A375 (cell line): Measurements from ENCODE around the gene GPRASP2. TPM values are rescaled to one million over a fixed set of nuclear protein-coding genes. Genes with fewer than 3 reads are reported as not detected.

Experiments used
- small RNA-seq: library from RNA; depleted of rRNA; stranded (forward); fragments of <200 nt; gene quantifications from one replicate; pipeline ENCODE3, GENCODE V24; 2014
- total RNA-seq: library from RNA; depleted of rRNA; stranded (reverse); fragments of >200 nt; shearing (Covaris generic); gene quantifications from 2 replicates; pipeline ENCODE4 v1.2.3, GENCODE V29; 2014; rRNA removed

GPRASP2 gene
- 2.8 and 3.5 TPM in 2 replicates for total RNA-seq

DNA sequence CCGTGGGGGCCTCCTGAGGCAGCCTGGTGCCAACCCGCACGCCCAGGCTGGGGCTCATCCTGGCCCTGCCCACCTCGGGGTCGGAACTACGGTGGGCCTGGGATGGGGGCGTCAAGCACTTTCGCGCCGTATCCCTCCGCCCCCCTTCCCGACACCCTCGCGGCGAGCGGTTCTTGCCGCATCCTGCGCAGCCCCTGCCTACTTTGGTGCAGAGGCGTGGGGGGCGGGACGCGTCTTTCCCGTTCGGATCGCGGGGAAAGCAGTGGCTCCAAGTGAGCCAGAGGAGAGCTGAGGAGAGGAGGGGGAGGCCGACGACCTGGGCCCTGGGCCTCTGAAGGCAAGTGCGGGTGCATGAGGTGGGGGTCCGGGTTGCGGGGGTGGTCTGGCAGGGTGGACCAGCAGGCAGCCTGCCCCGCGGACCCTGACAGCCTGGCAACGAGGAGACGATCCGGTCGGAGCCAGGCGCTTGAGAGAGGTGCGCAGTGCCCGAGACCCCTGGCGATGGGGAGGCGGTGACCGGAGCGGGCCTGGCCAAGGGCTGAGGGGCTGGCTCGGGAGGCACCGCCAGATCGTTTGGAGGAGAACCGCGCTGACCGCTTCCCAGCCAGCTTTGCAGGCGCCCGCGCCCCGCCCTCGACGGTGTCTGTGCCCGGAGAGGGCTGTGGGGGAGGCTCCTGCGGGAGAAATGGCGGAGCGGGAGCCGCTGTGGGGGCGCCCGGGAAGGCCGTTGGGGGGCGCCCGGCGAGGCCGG is at the start of gene GPRASP2:
GPRASP2 (plus strand) TSS at position 233 of the 751 bp plus-strand sequence. CDS start 2,422 bp downstream, outside the sequence.

DNA sequence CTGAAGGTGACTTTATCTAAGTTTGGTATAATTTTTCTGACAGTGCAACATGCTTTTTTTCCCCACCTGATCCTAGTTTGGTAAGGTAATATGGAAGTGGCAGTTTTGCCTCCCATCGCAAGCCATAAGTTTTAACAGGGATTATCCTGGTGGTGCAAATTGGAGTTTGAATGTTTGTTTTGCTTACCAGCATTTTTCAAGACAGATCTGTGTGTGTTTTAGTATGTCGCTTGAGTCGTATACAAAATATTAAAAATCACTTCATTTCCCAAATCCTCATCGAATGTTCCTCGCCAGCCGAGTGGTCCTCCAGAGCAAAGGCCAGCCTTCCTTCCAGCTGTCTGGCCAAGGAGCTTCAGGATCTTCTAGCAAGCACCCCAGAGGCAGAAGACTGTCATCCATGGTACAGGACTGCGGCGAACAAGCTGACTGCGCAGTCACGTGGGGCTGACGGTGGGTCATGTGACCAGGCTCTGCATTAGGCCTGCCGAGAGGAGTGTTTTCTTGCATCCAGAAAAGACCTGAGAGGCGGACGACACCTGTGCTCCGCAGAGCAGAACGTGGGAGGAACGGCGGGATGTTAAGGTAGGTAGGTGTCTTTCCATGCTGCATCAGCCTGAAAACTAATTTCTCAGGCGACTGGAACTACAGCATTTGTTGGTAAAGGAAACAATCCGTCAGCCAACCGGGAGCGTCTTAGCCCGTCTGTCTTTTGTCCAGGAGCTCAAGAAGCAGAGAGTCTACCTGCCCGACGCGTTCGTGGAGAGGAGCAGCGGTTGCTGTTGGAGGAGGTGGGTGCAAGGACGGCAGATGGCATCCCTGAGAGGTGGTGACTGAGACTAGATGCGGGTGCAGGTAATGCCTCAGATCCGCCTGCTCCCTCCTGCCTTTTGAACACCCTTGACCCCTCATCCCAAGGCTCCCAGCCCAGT is 8.3 kb downstream of the GPRASP2 start, which contains the start of gene GPRASP3:
GPRASP3 (plus strand) TSS at position 507 of the 932 bp plus-strand sequence. CDS start 28,253 bp downstream, outside the sequence.

Small RNA genes lying within 50 kb of the gene (small RNA-seq; reads per million reads assigned to genes)
- not detected for gene RNU6-589P

Other genes starting within 250 kb of the GPRASP2 start
- gene TCP11X2, start 240.6 kb upstream of the GPRASP2 start, total RNA-seq, result not detected in 2 replicates
- gene TMSB15A, start 195.7 kb upstream of the GPRASP2 start, total RNA-seq, result 0.68 and 1.4 TPM in 2 replicates
- gene ARMCX5, start 112.9 kb upstream of the GPRASP2 start, total RNA-seq, result 9.6 and 13.6 TPM in 2 replicates
- gene GPRASP1, start 61.0 kb upstream of the GPRASP2 start, total RNA-seq, result 0.11 and 0.61 TPM in 2 replicates
- gene GPRASP3, start 8.3 kb downstream of the GPRASP2 start, total RNA-seq, result 0.19 and 0.23 TPM in 2 replicates
- gene RAB40AL, start 224.8 kb downstream of the GPRASP2 start, total RNA-seq, result 0.13 and 0.94 TPM in 2 replicates